NCI-H2107 treated with DMSO at 0.1 percent for 48 hours (cell line): ENCODE results near the gene POM121.
"Not testable (repeated sequence)": the region's sequence is repeated elsewhere in the genome, so short reads cannot be mapped to it uniquely, and the experiment has no call there.

Experiments used
- DNase-seq: peaks from one replicate; lab custom pipeline; 2025; ENCODE audit not compliant: unreplicated experiment; lab: John Stamatoyannopoulos, UW

Gene POM121

DNA sequence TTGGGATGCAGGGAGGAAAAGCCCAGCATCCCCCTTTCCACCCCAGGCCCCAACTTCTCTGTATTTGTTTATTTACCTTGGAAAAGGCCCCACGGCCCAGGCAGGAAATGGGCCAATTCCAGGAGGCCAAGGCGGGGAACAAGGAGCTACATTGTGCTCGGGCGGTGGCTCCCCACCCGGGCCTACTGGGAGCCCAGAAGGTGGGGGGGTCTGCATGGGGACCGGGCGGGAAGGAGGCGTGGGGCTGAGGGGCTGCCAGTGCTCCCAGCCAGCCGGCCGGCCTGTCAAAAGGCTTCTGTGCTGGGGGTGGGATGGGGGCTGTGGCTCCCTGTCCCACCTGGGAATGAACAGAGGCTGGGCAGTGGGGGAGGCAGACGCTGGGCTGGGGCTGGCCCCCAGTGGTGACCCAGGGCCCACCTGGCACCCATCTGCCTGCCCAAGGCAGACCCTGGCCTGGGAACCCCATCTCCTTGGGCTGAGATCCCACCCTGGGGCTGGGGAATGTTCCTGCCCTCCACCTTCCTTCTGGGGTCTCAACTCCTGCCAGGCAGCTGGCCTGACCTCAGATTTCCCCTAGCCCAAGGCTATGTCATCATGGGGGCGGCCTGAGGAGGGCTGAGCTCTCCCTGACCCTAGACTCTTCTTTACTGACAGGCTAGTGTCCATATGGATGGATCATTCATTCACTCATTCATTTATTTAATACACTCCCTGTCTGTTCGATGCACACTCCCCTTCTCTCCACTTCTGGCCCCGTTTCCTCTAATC, 65.4 kb downstream of the POM121 start:
- not testable (repeated sequence) for DNase-seq

GRCh38 chr7:72995484-72995883, 70.6 kb downstream of the POM121 start:
- DNase-seq = not testable (repeated sequence)

DNA sequence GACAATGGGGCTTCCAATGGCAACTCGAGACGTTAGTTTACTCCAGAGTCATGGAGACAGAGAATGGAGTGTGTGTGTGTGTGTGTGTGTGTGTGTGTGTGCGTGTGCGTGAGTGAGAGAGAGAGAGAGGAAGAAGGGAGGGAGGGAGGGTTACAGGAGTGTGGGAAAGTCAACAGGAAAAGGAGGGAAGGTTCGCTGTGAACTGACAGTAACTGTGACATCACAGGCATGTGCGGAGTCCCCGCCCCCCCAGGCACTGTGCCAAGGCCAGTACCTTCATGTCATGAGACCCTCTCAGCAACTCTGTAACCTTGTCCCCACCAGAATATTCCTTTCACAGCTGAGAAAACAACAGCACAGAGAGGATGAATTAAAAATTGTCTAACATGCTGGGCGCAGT, 72.6 kb downstream of the POM121 start:
- DNase-seq = not testable (repeated sequence)

DNA sequence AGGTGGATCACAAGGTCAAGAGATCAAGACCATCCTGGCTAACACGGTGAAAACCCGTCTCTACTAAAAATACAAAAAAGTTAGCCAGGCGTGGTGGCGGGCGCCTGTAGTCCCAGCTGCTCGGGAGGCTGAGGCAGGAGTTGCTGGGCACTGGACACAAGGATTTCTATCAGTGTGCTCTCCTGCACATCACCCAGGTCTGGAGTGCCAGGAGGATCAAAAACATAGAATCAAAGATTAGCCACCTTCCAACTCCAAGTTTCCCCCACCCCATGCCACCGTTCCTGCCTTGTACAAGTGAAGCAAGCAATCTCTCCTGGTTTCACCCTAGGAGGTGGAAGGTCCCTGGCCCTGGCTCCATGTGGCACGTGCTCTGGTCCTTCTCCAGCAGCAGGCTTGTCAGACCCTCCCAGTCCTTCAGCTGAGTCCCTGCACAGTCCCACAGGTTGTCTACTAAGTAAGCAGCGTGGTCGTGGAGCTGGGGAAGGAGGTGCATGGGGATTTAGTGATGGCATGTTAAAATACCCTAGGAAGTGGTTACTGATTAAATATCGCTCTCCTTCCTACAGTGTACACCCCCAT, 73.1 kb downstream of the POM121 start:
- DNase-seq = not testable (repeated sequence)
